ENCODE measurements around the gene SFTPB.

SFTPB gene

GRCh38 chr2:85653996-85654395, 14.0 kb downstream of the SFTPB start:
- no peak for TF ChIP-seq CTCF (IDR thresholded peaks at IDR 0.05)

GRCh38 chr2:85652056-85652455, 15.9 kb downstream of the SFTPB start:
- TF ChIP-seq CTCF (IDR thresholded peaks at IDR 0.05): no peak

GRCh38 chr2:85651097-85651496, 16.9 kb downstream of the SFTPB start:
- no peak for TF ChIP-seq CTCF (IDR thresholded peaks at IDR 0.05)

- no peak for TF ChIP-seq CTCF (IDR thresholded peaks at IDR 0.05)
Observed at GRCh38 chr2:85650456-85650855, 17.5 kb downstream of the SFTPB start.

- no peak for TF ChIP-seq CTCF (IDR thresholded peaks at IDR 0.05)
Observed at GRCh38 chr2:85649201-85650190, 18.5 kb downstream of the SFTPB start.

- TF ChIP-seq CTCF (IDR thresholded peaks at IDR 0.05): peak; percentile 29
Observed at GRCh38 chr2:85648619-85649018, 19.4 kb downstream of the SFTPB start.

GRCh38 chr2:85647823-85648526, 20.0 kb downstream of the SFTPB start:
- TF ChIP-seq CTCF (IDR thresholded peaks at IDR 0.05): no peak

All from LNCAP (cell line).